GM19238 (cell line): ENCODE data around the gene ARID4A.
"Not testable (repeated sequence)": the region's sequence is repeated elsewhere in the genome, so short reads cannot be mapped to it uniquely, and the experiment has no call there.

Source experiments
- DNase-seq: peaks from one replicate; pipeline ENCODE4 v3.0.0; 2011; ENCODE audit warnings: low spot score; ENCODE audit not compliant: insufficient read length

The ARID4A gene

GRCh38 chr14:58362798-58363412 is 64.5 kb downstream of the ARID4A start:
- DNase-seq: no peak

GRCh38 chr14:58364316-58364715 is 66.0 kb downstream of the ARID4A start:
- DNase-seq: no peak

- DNase-seq: no peak
Measured at GRCh38 chr14:58367296-58367695, 68.9 kb downstream of the ARID4A start.

- DNase-seq: no peak
Measured at GRCh38 chr14:58368956-58369355, 70.6 kb downstream of the ARID4A start.

- no peak for DNase-seq
Measured at GRCh38 chr14:58376791-58377190, 78.4 kb downstream of the ARID4A start.

- no peak for DNase-seq
Measured at GRCh38 chr14:58390830-58391229, 92.5 kb downstream of the ARID4A start.

GRCh38 chr14:58395562-58395811 is 97.1 kb downstream of the ARID4A start:
- no peak for DNase-seq

- DNase-seq: peak; percentile 87
Measured at GRCh38 chr14:58395812-58396788, 97.7 kb downstream of the ARID4A start, which contains the start of gene TOMM20L. Gene TOMM20L, plus strand, starts transcription at chr14:58395930. Its CDS starts 28 bp downstream, at chr14:58395958.

- DNase-seq: no peak
Measured at GRCh38 chr14:58397156-58397555, 98.8 kb downstream of the ARID4A start.

- DNase-seq: no peak
Measured at GRCh38 chr14:58398495-58398894, 100.1 kb downstream of the ARID4A start.

GRCh38 chr14:58398895-58399294 is 100.5 kb downstream of the ARID4A start:
- no peak for DNase-seq

GRCh38 chr14:58401587-58401986 is 103.2 kb downstream of the ARID4A start:
- DNase-seq: no peak

- no peak for DNase-seq
Measured at GRCh38 chr14:58408681-58409215, 110.4 kb downstream of the ARID4A start.

- DNase-seq: no peak
Measured at GRCh38 chr14:58414845-58415244, 116.5 kb downstream of the ARID4A start.

- no peak for DNase-seq
Measured at GRCh38 chr14:58415636-58416547, 117.5 kb downstream of the ARID4A start.

- DNase-seq: not testable (repeated sequence)
Measured at GRCh38 chr14:58416934-58417333, 118.6 kb downstream of the ARID4A start.
